ENCODE measurements around the gene DPYSL4. TPM values are rescaled to one million over a fixed set of nuclear protein-coding genes. Genes with fewer than 3 reads are reported as not detected.
A peak's percentile ranks its signal among the peaks of the same experiment; 100 is the strongest.
"Not testable (repeated sequence)": the region's sequence is repeated elsewhere in the genome, so short reads cannot be mapped to it uniquely, and the experiment has no call there.

The DPYSL4 gene
- total RNA-seq, 6 experiments from 2014 or later = 0.24 to 0.31 (median 0.25) TPM; not detected in 3

DNA sequence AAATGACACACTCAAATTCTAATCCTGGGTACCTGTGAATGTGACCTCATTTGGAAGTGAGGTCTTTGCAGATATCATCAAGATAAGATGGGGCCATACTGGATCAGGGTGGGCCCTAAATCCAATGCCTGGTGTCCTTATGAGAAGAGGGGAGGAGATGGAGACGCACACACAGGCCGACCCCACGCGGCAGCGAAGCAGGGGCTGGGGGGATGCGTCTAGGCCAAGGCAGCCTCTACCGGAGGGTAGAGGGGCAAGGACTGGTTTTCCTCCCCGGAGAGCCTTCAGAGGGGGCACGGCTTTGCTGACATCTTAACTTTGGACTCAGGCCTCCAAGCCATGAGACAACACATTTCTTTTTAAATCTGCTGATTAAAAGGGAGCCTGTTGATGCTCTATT lies 33.3 kb downstream of the DPYSL4 start:
- H3K4me1 ChIP-seq = no peaks in the 10 kb centered on the region
- H3K27me3 ChIP-seq = no peaks in the 10 kb centered on the region
- H3K9me3 ChIP-seq = no peaks in the 10 kb centered on the region
- H3K4me3 ChIP-seq = no peak overlapping the region
- 88% methylated on average over 9 of the region's 9 CpGs for WGBS (ENCODE audit: insufficient coverage, low coverage, low lambda C conversion rate, missing lambda C conversion rate)
- no peak for ATAC-seq
- no peaks in the 10 kb centered on the region for H3K36me3 ChIP-seq
- H3K27ac ChIP-seq = no peak overlapping the region
- DNase-seq = no peak
- intact Hi-C loops (cut with DNase I) = loop anchor here (5.0 kb wide), 2 partner anchors 132 to 237 kb away; no protein-coding TSS in a partner anchor
- TF ChIP-seq CTCF (IDR thresholded peaks at IDR 0.05) (no peak), POLR2A (IDR thresholded peaks at IDR 0.05) (no peak)

DNA sequence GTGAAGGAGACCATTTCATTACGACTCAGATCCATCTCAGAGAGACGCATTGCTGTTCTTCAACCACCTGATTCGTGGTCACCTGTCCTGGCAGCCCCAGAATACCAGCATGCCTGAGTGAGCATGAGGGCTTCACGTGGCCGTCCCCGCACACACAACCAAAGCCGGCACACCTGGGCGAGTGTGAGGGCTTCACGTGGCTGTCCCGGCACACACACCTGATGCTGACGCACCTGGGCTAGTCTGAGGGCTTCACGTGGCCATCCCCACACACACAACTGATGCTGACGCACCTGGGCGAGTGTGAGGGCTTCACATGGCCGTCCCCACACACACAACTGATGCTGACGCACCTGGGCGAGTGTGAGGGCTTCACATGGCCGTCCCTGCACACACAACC lies 34.2 kb downstream of the DPYSL4 start:
- H3K4me3 ChIP-seq, H3K9me3 ChIP-seq, H3K27ac ChIP-seq, ATAC-seq, H3K27me3 ChIP-seq, DNase-seq, H3K4me1 ChIP-seq, H3K36me3 ChIP-seq: not testable (repeated sequence)
- intact Hi-C loops (cut with DNase I) = loop anchor here (5.0 kb wide), 2 partner anchors 131 to 236 kb away; no protein-coding TSS in a partner anchor
- no CpG with 5 or more reads among the region's 18 CpGs for WGBS (ENCODE audit: insufficient coverage, low coverage, low lambda C conversion rate, missing lambda C conversion rate)

DNA sequence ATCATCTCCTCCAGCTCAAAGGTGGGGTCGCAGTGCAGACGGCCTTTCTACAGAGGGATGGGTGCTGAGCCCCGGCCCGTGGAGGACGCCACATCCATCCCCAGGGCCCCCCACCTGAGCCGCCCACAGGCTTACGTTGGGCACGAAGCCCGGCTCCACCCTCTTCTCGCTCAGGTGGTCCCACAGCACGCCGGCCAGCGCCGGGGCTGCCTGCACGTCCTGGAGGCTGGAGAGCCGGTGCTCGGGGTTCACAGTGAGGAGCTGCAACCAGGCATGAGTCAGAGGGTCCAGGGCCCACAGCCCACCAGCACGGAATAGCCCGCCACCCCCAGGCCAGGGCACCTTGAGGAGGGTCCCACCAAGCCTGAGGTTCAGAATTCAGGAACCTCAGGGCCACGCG lies 36.0 kb downstream of the DPYSL4 start:
- Histone ChIP-seq H3K27me3 (no peaks in the 10 kb centered on the region), H3K4me1 (no peaks in the 10 kb centered on the region), H3K4me3 (no peak overlapping the region), H3K36me3 (no peaks in the 10 kb centered on the region), H3K27ac (no peak overlapping the region), H3K9me3 (no peaks in the 10 kb centered on the region)
- no peak for TF ChIP-seq POLR2A (IDR thresholded peaks at IDR 0.05)
- ATAC-seq = no peak
- intact Hi-C loops (cut with DNase I) = loop anchor here (5.0 kb wide), 2 partner anchors 130 to 235 kb away; no protein-coding TSS in a partner anchor
- 20% methylated on average over 1 of the region's 21 CpGs for WGBS (ENCODE audit: insufficient coverage, low coverage, low lambda C conversion rate, missing lambda C conversion rate)
- no peak for DNase-seq

- no peaks in the 10 kb centered on the region for H3K4me1 ChIP-seq
- intact Hi-C loops (cut with DNase I) = loop anchor here (5.0 kb wide), 2 partner anchors 129 to 234 kb away; no protein-coding TSS in a partner anchor
- TF ChIP-seq POLR2A (IDR thresholded peaks at IDR 0.05) (no peak), CTCF (IDR thresholded peaks at IDR 0.05) (peak; percentile 93 to 97 (median 94))
- ATAC-seq (peak; percentile 93 to 99 (median 97)), DNase-seq (peak; percentile 80 to 84 (median 83))
- WGBS (ENCODE audit: insufficient coverage, low coverage, low lambda C conversion rate, missing lambda C conversion rate) = no CpG with 5 or more reads among the region's 16 CpGs
- no peaks in the 10 kb centered on the region for H3K9me3 ChIP-seq
- no peak overlapping the region for H3K27ac ChIP-seq
- H3K4me3 ChIP-seq = no peak overlapping the region
- no peaks in the 10 kb centered on the region for H3K36me3 ChIP-seq
- no peaks in the 10 kb centered on the region for H3K27me3 ChIP-seq
These were observed 36.4 kb downstream of the DPYSL4 start for GRCh38 chr10:132223156-132223590.

DNA sequence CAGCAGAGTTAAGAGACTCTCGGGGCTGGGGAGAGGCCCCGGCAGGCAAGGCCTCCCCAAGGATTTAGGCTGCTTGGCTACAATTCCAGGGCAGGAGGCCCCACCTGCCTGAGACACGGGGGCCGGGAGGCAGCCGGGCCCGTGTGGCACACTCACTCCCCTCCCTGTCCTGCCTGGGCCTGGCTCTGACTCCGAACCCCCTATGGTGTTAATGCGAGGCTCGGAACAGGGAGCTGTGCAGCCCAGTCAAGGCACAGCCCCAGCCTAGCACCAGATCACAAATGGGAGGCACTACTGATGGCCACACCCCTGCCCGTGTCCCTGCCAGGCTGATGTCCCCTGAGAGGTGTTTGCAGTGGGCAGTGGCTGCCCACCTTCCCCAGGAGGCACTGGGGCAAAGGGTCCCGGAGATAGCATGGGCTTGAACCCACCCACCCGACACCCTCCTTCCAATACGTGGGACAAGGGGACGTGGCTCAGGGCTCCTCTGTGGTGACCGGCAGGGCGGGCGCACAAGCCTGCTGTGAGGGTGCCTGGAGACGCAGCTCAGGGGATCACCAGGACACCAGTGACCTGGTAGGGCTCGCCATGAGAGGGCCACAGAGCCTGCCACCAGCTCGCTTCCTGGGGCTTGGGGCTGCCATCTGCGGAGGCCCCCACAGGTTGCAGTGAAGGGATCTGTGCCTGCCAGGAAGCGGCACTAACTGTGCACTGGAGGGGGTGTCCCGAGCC lies 37.0 kb downstream of the DPYSL4 start:
- no peaks in the 10 kb centered on the region for H3K36me3 ChIP-seq
- no peak overlapping the region for H3K4me3 ChIP-seq
- no peaks in the 10 kb centered on the region for H3K27me3 ChIP-seq
- H3K4me1 ChIP-seq = no peaks in the 10 kb centered on the region
- ATAC-seq = no peak
- WGBS (ENCODE audit: insufficient coverage, low coverage, low lambda C conversion rate, missing lambda C conversion rate) = 40% methylated on average over 1 of the region's 23 CpGs
- H3K9me3 ChIP-seq = no peaks in the 10 kb centered on the region
- TF ChIP-seq CTCF (IDR thresholded peaks at IDR 0.05) (no peak), POLR2A (IDR thresholded peaks at IDR 0.05) (no peak)
- no peak overlapping the region for H3K27ac ChIP-seq
- no peak for DNase-seq
- intact Hi-C loops (cut with DNase I) = loop anchor here (5.0 kb wide), 2 partner anchors 129 to 234 kb away; no protein-coding TSS in a partner anchor

All from right lobe of liver (tissue), 6 donors.